ENCODE results near the gene CWC15.

DNA sequence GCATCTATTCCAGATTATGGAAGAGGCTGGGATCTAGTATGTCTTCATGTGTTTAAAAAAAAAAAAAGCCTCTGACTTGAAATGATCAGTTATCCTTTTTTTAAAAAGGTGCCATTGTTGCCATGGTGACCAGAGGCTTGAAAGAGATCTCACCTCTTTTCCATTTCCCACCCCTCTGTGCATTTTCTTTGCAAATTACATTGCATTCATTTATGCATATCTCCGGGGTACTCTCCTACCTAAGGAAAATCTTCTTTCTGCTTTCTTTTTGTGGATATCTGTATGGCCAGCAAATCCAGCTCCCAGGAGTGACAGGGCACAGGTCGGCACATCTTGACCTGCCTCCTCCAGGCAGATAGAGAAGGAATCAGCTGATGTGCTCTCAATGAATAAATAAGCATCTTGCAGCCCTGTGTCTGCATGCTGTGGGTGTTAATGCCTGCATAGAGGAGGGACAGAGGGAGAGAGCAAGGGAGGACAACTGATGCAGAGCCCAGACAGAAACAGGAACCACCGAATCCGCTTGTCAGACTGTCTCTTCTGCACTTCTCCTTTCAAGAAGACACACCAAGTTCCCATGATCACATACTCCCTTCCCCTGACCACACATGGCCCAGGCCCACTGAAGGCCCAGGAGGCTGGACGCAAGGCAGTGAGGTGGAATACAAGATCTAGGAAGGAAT lies 50.9 kb downstream of the CWC15 start:
- TF ChIP-seq, protein P1, sequence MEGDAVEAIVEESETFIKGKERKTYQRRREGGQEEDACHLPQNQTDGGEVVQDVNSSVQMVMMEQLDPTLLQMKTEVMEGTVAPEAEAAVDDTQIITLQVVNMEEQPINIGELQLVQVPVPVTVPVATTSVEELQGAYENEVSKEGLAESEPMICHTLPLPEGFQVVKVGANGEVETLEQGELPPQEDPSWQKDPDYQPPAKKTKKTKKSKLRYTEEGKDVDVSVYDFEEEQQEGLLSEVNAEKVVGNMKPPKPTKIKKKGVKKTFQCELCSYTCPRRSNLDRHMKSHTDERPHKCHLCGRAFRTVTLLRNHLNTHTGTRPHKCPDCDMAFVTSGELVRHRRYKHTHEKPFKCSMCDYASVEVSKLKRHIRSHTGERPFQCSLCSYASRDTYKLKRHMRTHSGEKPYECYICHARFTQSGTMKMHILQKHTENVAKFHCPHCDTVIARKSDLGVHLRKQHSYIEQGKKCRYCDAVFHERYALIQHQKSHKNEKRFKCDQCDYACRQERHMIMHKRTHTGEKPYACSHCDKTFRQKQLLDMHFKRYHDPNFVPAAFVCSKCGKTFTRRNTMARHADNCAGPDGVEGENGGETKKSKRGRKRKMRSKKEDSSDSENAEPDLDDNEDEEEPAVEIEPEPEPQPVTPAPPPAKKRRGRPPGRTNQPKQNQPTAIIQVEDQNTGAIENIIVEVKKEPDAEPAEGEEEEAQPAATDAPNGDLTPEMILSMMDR (IDR thresholded peaks at IDR 0.05; ENCODE audit: poor library complexity, severe bottlenecking) = no peak
- TF ChIP-seq RAD21 (conservative IDR thresholded peaks at IDR 0.05) (no peak), TAF1 (IDR thresholded peaks at IDR 0.05; ENCODE audit: low read depth) (no peak), EZH2 (IDR thresholded peaks at IDR 0.05; ENCODE audit: borderline replicate concordance, insufficient read depth, low read length, poor library complexity, severe bottlenecking) (no peak), POLR2AphosphoS5 (IDR thresholded peaks at IDR 0.05) (no peak), MXI1 (conservative IDR thresholded peaks at IDR 0.05; ENCODE audit: poor library complexity, severe bottlenecking) (no peak), EP300 (conservative IDR thresholded peaks at IDR 0.05; ENCODE audit: poor library complexity, severe bottlenecking) (no peak), SMC3 (conservative IDR thresholded peaks at IDR 0.05; ENCODE audit: poor library complexity) (no peak)
- TF ChIP-seq, protein P2, sequence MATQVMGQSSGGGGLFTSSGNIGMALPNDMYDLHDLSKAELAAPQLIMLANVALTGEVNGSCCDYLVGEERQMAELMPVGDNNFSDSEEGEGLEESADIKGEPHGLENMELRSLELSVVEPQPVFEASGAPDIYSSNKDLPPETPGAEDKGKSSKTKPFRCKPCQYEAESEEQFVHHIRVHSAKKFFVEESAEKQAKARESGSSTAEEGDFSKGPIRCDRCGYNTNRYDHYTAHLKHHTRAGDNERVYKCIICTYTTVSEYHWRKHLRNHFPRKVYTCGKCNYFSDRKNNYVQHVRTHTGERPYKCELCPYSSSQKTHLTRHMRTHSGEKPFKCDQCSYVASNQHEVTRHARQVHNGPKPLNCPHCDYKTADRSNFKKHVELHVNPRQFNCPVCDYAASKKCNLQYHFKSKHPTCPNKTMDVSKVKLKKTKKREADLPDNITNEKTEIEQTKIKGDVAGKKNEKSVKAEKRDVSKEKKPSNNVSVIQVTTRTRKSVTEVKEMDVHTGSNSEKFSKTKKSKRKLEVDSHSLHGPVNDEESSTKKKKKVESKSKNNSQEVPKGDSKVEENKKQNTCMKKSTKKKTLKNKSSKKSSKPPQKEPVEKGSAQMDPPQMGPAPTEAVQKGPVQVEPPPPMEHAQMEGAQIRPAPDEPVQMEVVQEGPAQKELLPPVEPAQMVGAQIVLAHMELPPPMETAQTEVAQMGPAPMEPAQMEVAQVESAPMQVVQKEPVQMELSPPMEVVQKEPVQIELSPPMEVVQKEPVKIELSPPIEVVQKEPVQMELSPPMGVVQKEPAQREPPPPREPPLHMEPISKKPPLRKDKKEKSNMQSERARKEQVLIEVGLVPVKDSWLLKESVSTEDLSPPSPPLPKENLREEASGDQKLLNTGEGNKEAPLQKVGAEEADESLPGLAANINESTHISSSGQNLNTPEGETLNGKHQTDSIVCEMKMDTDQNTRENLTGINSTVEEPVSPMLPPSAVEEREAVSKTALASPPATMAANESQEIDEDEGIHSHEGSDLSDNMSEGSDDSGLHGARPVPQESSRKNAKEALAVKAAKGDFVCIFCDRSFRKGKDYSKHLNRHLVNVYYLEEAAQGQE (IDR thresholded peaks at IDR 0.05; ENCODE audit: borderline replicate concordance) = peak; percentile 48

All from neural cell (in vitro differentiated cells).